B cell (primary cell): ENCODE data around the gene LHX2.

Experiments used
- EZH2 ChIP-seq: IDR thresholded peaks from 2 replicates; pipeline ENCODE4 v1.6.1; 2012; ENCODE audit warnings: borderline replicate concordance, low read depth, mild to moderate bottlenecking, moderate library complexity, low read length; ENCODE audit not compliant: insufficient read depth, poor library complexity, severe bottlenecking
- TF ChIP-seq, protein P1 (sequence below): fragments of 200-600 bp; IDR thresholded peaks from one replicate; pipeline ENCODE4 v1.8.0; 2022; ENCODE audit warnings: antibody characterized with exemption, mild to moderate bottlenecking

GRCh38 chr9:124052401-124052800 is 40.8 kb downstream of the LHX2 start:
- TF ChIP-seq, protein P1, sequence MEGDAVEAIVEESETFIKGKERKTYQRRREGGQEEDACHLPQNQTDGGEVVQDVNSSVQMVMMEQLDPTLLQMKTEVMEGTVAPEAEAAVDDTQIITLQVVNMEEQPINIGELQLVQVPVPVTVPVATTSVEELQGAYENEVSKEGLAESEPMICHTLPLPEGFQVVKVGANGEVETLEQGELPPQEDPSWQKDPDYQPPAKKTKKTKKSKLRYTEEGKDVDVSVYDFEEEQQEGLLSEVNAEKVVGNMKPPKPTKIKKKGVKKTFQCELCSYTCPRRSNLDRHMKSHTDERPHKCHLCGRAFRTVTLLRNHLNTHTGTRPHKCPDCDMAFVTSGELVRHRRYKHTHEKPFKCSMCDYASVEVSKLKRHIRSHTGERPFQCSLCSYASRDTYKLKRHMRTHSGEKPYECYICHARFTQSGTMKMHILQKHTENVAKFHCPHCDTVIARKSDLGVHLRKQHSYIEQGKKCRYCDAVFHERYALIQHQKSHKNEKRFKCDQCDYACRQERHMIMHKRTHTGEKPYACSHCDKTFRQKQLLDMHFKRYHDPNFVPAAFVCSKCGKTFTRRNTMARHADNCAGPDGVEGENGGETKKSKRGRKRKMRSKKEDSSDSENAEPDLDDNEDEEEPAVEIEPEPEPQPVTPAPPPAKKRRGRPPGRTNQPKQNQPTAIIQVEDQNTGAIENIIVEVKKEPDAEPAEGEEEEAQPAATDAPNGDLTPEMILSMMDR, result no peak
- no peak for TF ChIP-seq EZH2
